ENCODE results near the gene SZT2.

DNA sequence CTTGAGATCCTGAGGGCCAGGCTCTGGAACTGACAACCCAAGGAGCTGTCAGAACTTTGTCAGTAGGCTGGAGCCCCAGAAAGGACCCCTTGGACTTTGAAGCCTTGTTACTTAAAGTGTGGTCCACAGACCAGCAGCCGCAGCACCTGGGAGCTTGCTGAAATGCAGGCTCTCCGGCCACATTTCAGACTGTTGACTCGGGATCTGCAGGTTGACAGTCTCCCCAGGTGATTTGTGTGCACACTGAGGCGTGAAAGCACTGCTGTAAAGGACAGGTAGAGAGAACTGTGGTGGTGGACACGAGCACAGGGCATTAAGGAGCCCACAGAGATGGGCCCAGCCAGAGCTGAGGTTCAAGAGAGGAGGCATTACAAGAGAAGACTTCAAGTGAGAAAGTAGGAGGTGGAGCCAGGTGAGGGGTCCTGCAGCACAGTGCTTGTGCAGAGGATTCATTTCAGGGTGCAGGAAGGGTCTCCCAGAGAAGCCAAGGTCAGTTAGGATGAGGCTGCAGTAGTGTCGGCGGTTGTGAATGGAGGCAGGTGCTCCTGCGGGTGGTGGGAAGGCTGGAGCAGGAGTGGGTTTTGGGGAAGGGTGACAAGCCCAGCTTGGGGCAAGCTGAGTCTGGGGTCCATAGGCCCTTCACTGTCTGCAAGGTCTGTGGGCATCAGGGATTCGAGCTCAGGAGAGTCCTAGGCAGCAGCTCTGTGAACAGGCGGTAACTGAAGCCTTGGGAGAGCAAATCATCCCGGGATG, 59.4 kb downstream of the SZT2 start:
- TF ChIP-seq, protein P1, sequence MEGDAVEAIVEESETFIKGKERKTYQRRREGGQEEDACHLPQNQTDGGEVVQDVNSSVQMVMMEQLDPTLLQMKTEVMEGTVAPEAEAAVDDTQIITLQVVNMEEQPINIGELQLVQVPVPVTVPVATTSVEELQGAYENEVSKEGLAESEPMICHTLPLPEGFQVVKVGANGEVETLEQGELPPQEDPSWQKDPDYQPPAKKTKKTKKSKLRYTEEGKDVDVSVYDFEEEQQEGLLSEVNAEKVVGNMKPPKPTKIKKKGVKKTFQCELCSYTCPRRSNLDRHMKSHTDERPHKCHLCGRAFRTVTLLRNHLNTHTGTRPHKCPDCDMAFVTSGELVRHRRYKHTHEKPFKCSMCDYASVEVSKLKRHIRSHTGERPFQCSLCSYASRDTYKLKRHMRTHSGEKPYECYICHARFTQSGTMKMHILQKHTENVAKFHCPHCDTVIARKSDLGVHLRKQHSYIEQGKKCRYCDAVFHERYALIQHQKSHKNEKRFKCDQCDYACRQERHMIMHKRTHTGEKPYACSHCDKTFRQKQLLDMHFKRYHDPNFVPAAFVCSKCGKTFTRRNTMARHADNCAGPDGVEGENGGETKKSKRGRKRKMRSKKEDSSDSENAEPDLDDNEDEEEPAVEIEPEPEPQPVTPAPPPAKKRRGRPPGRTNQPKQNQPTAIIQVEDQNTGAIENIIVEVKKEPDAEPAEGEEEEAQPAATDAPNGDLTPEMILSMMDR (IDR thresholded peaks at IDR 0.05; ENCODE audit: borderline replicate concordance, extremely low read depth, low read length, poor library complexity, severe bottlenecking), result no peak
- TF ChIP-seq EZH2 (IDR thresholded peaks at IDR 0.05; ENCODE audit: borderline replicate concordance, low read depth, low read length, severe bottlenecking), result no peak
